Parathyroid adenoma (tissue), 2 donors: ENCODE data around the gene COL18A1.

ENCODE experiments used
- H2AFZ ChIP-seq: fragments of 300-600 bp; sonication (generic); one replicate; pipeline ENCODE4 v1.7.0; 2017; ENCODE audit warnings: antibody characterized with exemption, mild to moderate bottlenecking
- H3K27ac ChIP-seq: fragments of 300-600 bp; sonication (generic); one replicate; pipeline ENCODE4 v1.7.0; 2017
- H3K27me3 ChIP-seq: fragments of 300-600 bp; sonication (generic); one replicate; pipeline ENCODE4 v1.7.0; 2017; ENCODE audit warnings: low read length; ENCODE audit not compliant: control insufficient read depth, insufficient read depth
- H3K36me3 ChIP-seq: fragments of 300-600 bp; sonication (generic); one replicate; pipeline ENCODE4 v1.7.0; 2017; ENCODE audit warnings: low read length; ENCODE audit not compliant: control insufficient read depth, insufficient read depth
- H3K4me1 ChIP-seq: fragments of 300-600 bp; sonication (generic); one replicate; pipeline ENCODE4 v1.7.0; 2017; ENCODE audit warnings: control low read depth
- H3K4me2 ChIP-seq: fragments of 300-600 bp; sonication (generic); one replicate; pipeline ENCODE4 v1.7.0; 2017; ENCODE audit warnings: low read length
- H3K4me3 ChIP-seq: fragments of 300-600 bp; sonication (generic); one replicate; pipeline ENCODE4 v1.7.0; 2017; ENCODE audit warnings: low read depth, low read length
- H3K79me2 ChIP-seq: fragments of 300-600 bp; sonication (generic); one replicate; pipeline ENCODE4 v1.7.0; 2017; ENCODE audit warnings: control low read depth
- H3K9ac ChIP-seq: fragments of 300-600 bp; sonication (generic); one replicate; pipeline ENCODE4 v1.7.0; 2017; ENCODE audit warnings: mild to moderate bottlenecking
- H3K9me3 ChIP-seq: fragments of 300-600 bp; sonication (generic); one replicate; pipeline ENCODE4 v1.7.0; 2017; ENCODE audit warnings: low read length; ENCODE audit not compliant: control insufficient read depth
- CTCF ChIP-seq: fragments of 300-600 bp; sonication (generic); IDR thresholded peaks from one replicate; pipeline ENCODE4 v1.7.0; 2017; ENCODE audit warnings: antibody characterized with exemption, mild to moderate bottlenecking
- donor health status: primary hyperparathyroidism.

COL18A1 gene

GRCh38 chr21:45533361-45533845, 128.4 kb downstream of the COL18A1 start:
- H3K36me3 ChIP-seq, result no peaks in the 10 kb centered on the region
- no peak overlapping the region for H3K4me3 ChIP-seq
- H3K27ac ChIP-seq, result no peak overlapping the region
- no peak overlapping the region for H3K4me2 ChIP-seq
- no peak overlapping the region for H2AFZ ChIP-seq
- H3K9me3 ChIP-seq, result no peaks in the 10 kb centered on the region
- H3K27me3 ChIP-seq, result no peaks in the 10 kb centered on the region
- TF ChIP-seq CTCF, result no peak
- no peaks in the 10 kb centered on the region for H3K4me1 ChIP-seq
- H3K79me2 ChIP-seq, result no peaks in the 10 kb centered on the region
- no peak overlapping the region for H3K9ac ChIP-seq

GRCh38 chr21:45533846-45534635, 129.1 kb downstream of the COL18A1 start:
- Histone ChIP-seq H3K79me2 (no peaks in the 10 kb centered on the region), H3K4me1 (no peaks in the 10 kb centered on the region), H3K9ac (no peak overlapping the region), H3K27me3 (no peaks in the 10 kb centered on the region), H3K9me3 (no peaks in the 10 kb centered on the region), H3K4me3 (no peak overlapping the region), H3K36me3 (no peaks in the 10 kb centered on the region), H3K27ac (no peak overlapping the region), H2AFZ (no peak overlapping the region), H3K4me2 (no peak overlapping the region)
- no peak for TF ChIP-seq CTCF

- Histone ChIP-seq H2AFZ (no peak overlapping the region), H3K27ac (no peak overlapping the region), H3K4me1 (no peaks in the 10 kb centered on the region)
Measured at GRCh38 chr21:45534636-45535331, 129.8 kb downstream of the COL18A1 start.

GRCh38 chr21:45535341-45536081, 130.5 kb downstream of the COL18A1 start:
- no peak for TF ChIP-seq CTCF
- Histone ChIP-seq H3K4me2 (no peak overlapping the region), H3K79me2 (no peaks in the 10 kb centered on the region), H3K27me3 (no peaks in the 10 kb centered on the region), H3K4me1 (no peaks in the 10 kb centered on the region), H3K27ac (no peak overlapping the region), H3K4me3 (no peak overlapping the region), H3K9ac (no peak overlapping the region), H3K9me3 (no peaks in the 10 kb centered on the region), H3K36me3 (no peaks in the 10 kb centered on the region), H2AFZ (no peak overlapping the region)

More at GRCh38 chr21:45534636-45535331, 129.8 kb downstream of the COL18A1 start:
- no peaks in the 10 kb centered on the region for H3K79me2 ChIP-seq
- no peak for TF ChIP-seq CTCF
- H3K9me3 ChIP-seq, result no peaks in the 10 kb centered on the region
- no peak overlapping the region for H3K9ac ChIP-seq
- no peak overlapping the region for H3K4me3 ChIP-seq
- no peaks in the 10 kb centered on the region for H3K36me3 ChIP-seq
- H3K27me3 ChIP-seq, result no peaks in the 10 kb centered on the region
- H3K4me2 ChIP-seq, result no peak overlapping the region
